NCI-H2029 (cell line): Measurements from ENCODE around the gene SNAPC4.
"Not testable (repeated sequence)": the region's sequence is repeated elsewhere in the genome, so short reads cannot be mapped to it uniquely, and the experiment has no call there.

Experiments used
- DNase-seq: peaks from one replicate; lab custom pipeline; 2025; lab: John Stamatoyannopoulos, UW

SNAPC4 gene

GRCh38 chr9:136358016-136358415, 42.0 kb downstream of the SNAPC4 start:
- no peak for DNase-seq

- no peak for DNase-seq
Measured at GRCh38 chr9:136357202-136357725, 42.7 kb downstream of the SNAPC4 start.

- DNase-seq, result no peak
Measured at GRCh38 chr9:136355616-136356557, 44.1 kb downstream of the SNAPC4 start.

DNA sequence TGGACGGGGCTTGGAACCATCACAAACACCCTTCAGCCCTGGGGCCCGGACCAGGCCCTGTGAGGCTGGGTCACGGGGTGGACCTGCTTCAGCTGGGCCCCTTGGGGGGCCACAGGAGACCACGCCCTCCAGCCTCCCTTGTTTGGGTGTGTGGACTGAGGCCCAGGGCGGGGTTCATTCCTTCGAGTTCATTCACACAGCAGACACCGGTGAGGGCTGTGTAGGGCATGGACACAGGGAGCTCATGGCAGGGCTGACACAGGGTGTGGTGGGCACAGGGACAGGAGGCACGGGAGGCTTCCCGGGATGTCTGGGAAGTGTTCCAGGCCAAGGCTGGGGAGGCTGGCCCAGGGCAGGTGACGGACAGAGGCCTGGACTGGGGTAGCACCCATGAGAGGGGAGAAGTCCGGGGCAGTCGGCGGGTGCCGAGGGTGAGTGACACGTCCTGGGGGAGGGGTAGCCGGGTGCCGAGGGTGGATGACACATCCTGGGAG, 45.3 kb downstream of the SNAPC4 start:
- no peak for DNase-seq

DNA sequence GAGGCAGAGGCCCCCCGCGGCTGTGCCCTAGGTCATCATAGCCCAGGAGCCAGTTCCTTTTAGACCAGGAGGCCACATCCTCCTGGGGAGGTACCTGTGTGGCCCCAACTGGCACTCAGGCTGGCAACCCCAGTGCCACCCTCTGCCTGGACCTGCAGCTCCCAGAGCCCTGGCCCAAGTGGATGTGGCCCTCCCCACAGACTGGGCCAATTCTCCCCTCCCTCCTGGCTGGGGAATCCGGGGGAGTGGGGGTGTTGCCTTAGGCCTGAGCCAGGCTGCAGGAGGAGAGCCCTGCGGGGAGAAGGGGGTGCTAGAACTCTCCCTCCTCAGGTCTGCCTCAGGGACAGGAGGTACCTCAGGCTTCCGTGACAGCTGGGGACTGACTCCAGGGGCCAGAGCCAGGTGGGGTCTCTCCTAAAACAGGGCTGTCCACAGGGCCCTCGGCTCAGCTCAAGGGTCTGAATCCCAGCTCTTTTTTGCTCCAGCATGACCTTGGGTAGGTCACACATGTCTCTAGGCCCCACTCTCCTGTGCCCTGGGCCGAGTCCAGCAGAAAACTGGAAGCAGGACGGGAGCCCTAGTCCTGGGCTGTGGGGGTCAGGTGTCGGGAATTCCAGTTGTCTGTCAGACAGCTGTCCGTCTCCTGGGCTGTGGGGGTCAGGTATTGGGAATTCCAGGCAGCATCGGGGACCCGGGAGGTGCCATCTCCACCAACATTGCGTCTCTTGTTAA, 46.0 kb downstream of the SNAPC4 start:
- no peak for DNase-seq

- no peak for DNase-seq
Measured at GRCh38 chr9:136353088-136353487, 46.9 kb downstream of the SNAPC4 start.

DNA sequence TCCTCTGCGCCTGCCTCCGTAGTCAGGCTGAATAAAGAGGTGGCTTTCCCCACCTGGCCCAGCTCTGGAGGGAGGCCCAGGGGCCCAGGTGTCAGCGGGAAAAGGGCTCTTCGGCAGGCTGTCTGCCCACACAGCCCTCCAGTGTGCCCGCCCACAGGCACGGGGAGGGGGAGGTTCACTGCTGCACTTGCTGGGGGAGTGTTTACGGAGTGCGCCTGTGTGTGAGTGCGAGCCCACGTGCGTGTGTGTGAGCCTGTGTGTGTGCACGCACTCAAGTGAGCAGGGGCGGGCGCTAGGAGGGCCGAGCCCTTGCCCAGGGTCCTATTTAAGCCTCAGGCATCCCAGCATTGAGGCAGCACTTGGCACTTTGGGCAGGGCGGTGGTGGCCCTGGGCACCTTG, 47.3 kb downstream of the SNAPC4 start:
- peak; percentile 84 for DNase-seq

- not testable (repeated sequence) for DNase-seq
Measured at GRCh38 chr9:136351868-136352267, 48.1 kb downstream of the SNAPC4 start.

DNA sequence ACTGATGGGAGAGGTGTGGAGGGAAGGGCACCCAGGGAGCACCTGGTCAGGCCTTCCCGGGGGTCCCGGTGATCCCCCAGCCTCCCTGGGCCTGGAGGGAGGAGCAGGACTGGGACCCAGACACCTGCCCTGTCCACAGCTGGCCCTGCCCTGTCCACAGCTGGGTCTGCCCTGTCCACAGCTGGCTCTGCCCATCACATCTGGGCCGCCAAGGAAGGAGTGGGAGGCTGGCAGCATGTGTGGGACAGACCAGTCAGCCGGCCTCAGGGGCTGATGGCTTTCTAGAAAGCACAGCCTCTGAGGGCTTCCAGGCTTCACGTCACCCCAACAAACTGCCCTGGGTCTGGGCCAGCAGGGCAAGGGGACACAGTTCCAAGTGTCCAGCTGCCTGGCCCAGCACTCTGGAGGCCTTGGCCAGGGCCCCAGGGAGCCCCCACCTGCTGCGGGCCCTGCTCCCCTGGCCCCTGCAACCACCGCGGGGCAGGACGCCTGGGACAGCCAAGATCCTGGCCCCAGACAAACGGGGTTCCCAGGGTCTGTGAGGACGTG, 48.6 kb downstream of the SNAPC4 start:
- no peak for DNase-seq
